ENCODE data around the gene COQ10A.

- TF ChIP-seq POLR2AphosphoS5 (IDR thresholded peaks at IDR 0.05; ENCODE audit: low read depth, low read length) (no peak), TAF1 (IDR thresholded peaks at IDR 0.05; ENCODE audit: borderline replicate concordance, insufficient read depth, low read length) (no peak), FOXP2 (optimal IDR thresholded peaks at IDR 0.05; ENCODE audit: borderline replicate concordance, extremely low read depth, extremely low read length, insufficient read depth) (no peak), SIN3A (IDR thresholded peaks at IDR 0.05; ENCODE audit: borderline replicate concordance, insufficient read depth, low read length) (no peak)
These were observed 30.7 kb upstream of the COQ10A start for GRCh38 chr12:56236091-56236490.

All from PFSK-1 (cell line).